Fibroblast of lung (primary cell): Measurements from ENCODE around the gene COL2A1. TPM values are rescaled to one million over a fixed set of nuclear protein-coding genes. Genes with fewer than 3 reads are reported as not detected.

Experiments
- DNase-seq, 2 donors: peaks; one replicate each; pipeline versions ENCODE4 v3.0.0 to v3.0.0-alpha.2; 2010; ENCODE audit warnings: low read depth in 2 of 2
- H2AFZ ChIP-seq: 2 replicates; pipeline ENCODE4 v1.5.1; 2012; ENCODE audit warnings: low read length, control low read depth, inconsistent platforms
- H3K27ac ChIP-seq: 2 replicates; pipeline ENCODE4 v1.5.1; 2011; ENCODE audit warnings: low read length, control low read depth; ENCODE audit not compliant: insufficient read depth
- H3K27me3 ChIP-seq: 2 replicates; pipeline ENCODE4 v1.5.1; 2011; ENCODE audit warnings: mild to moderate bottlenecking, low read length; ENCODE audit not compliant: control insufficient read depth, insufficient read depth
- H3K36me3 ChIP-seq: 2 replicates; pipeline ENCODE4 v1.5.1; 2011; ENCODE audit warnings: low read length; ENCODE audit not compliant: control insufficient read depth, insufficient read depth
- H3K4me1 ChIP-seq: 2 replicates; pipeline ENCODE4 v1.5.1; 2011; ENCODE audit warnings: low read length; ENCODE audit not compliant: control insufficient read depth, insufficient read depth; ENCODE audit errors: extremely low read depth
- H3K4me2 ChIP-seq: 2 replicates; pipeline ENCODE4 v1.5.1; 2011; ENCODE audit warnings: low read length, control low read depth; ENCODE audit not compliant: insufficient read depth; ENCODE audit errors: extremely low read depth
- H3K4me3 ChIP-seq, 4 experiments: fragments of 200-600 bp in 1 of 4; sonication (generic) in 1 of 4; replicated peaks in 1 of 4; 2 replicates each; pipeline ENCODE4 v1.5.1; 2011 to 2016; ENCODE audit warnings: low read length in 4 of 4, low read depth in 3 of 4, mild to moderate bottlenecking in 3 of 4, control low read depth in 2 of 4, inconsistent platforms in 1 of 4, mixed read lengths in 1 of 4; ENCODE audit not compliant: insufficient read depth in 1 of 4; ENCODE audit errors: control extremely low read depth in 1 of 4
- H3K79me2 ChIP-seq: 2 replicates; pipeline ENCODE4 v1.5.1; 2012; ENCODE audit warnings: mild to moderate bottlenecking, low read length, inconsistent platforms; ENCODE audit not compliant: control insufficient read depth, insufficient read depth
- H3K9ac ChIP-seq: 2 replicates; pipeline ENCODE4 v1.5.1; 2011; ENCODE audit warnings: mild to moderate bottlenecking, low read length, control low read depth; ENCODE audit not compliant: insufficient read depth
- H3K9me3 ChIP-seq: 2 replicates; pipeline ENCODE4 v1.5.1; 2012; ENCODE audit warnings: low read depth, low read length; ENCODE audit not compliant: control insufficient read depth, insufficient read depth
- H4K20me1 ChIP-seq: 2 replicates; pipeline ENCODE4 v1.5.1; 2011; ENCODE audit warnings: low read length; ENCODE audit not compliant: control insufficient read depth, insufficient read depth; ENCODE audit errors: extremely low read depth
- EZH2 ChIP-seq: IDR thresholded peaks from 2 replicates; pipeline ENCODE4 v1.5.1; 2012; ENCODE audit warnings: low read length, control low read depth, mild to moderate bottlenecking; ENCODE audit errors: missing control alignments
- polyA plus RNA-seq, 2 donors: library from polyadenylated mRNA; depleted of rRNA in 1 of 2; stranded (reverse) in 1 of 2; unstranded in 1 of 2; fragments of >200 nt; gene quantifications; 2 replicates each; pipeline ENCODE4 v1.2.1, GENCODE V29; 2011 to 2012; ENCODE audit warnings: missing spikeins in 1 of 2
- total RNA-seq: library from RNA; depleted of rRNA; stranded (reverse); fragments of >200 nt; gene quantifications from 2 replicates; pipeline ENCODE4 v1.2.1, GENCODE V29; 2014
- TF ChIP-seq, protein P1 (sequence below), 2 donors: IDR thresholded peaks in 1 of 2; conservative IDR thresholded peaks in 1 of 2; 1 replicate in 1 of 2; 2 replicates in 1 of 2; pipeline ENCODE4 v1.5.1; 2011 to 2012; ENCODE audit warnings: low read length in 2 of 2, control low read depth in 1 of 2, inconsistent platforms in 1 of 2, low read depth in 1 of 2, mild to moderate bottlenecking in 1 of 2

Gene COL2A1
- total and polyA plus RNA-seq, 2 donors (not counting 1 experiment from before 2014, with no cell fraction given) = not detected

- Histone ChIP-seq H3K4me1 (no peaks in the 10 kb centered on the region), H3K4me2 (no peak overlapping the region), H3K27ac (no peak overlapping the region), H2AFZ (no peak overlapping the region), H3K9ac (no peak overlapping the region), H4K20me1 (no peaks in the 10 kb centered on the region), H3K4me3 (no peak overlapping the region), H3K9me3 (no peaks in the 10 kb centered on the region), H3K79me2 (no peaks in the 10 kb centered on the region), H3K36me3 (no peaks in the 10 kb centered on the region), H3K27me3 (peaks cover 19% of the 10 kb centered on the region)
- no peak for DNase-seq
- no peak for TF ChIP-seq EZH2
- TF ChIP-seq, protein P1, sequence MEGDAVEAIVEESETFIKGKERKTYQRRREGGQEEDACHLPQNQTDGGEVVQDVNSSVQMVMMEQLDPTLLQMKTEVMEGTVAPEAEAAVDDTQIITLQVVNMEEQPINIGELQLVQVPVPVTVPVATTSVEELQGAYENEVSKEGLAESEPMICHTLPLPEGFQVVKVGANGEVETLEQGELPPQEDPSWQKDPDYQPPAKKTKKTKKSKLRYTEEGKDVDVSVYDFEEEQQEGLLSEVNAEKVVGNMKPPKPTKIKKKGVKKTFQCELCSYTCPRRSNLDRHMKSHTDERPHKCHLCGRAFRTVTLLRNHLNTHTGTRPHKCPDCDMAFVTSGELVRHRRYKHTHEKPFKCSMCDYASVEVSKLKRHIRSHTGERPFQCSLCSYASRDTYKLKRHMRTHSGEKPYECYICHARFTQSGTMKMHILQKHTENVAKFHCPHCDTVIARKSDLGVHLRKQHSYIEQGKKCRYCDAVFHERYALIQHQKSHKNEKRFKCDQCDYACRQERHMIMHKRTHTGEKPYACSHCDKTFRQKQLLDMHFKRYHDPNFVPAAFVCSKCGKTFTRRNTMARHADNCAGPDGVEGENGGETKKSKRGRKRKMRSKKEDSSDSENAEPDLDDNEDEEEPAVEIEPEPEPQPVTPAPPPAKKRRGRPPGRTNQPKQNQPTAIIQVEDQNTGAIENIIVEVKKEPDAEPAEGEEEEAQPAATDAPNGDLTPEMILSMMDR (conservative IDR thresholded peaks at IDR 0.05 in 1 of 2, IDR thresholded peaks at IDR 0.05 in 1 of 2; ENCODE audit: low read depth in 1 of 2, low read length in 2 of 2) = no peak
Measured at GRCh38 chr12:47984331-47984801, 19.9 kb downstream of the COL2A1 start.

GRCh38 chr12:47983541-47984115 lies 20.6 kb downstream of the COL2A1 start:
- H3K36me3 ChIP-seq = no peaks in the 10 kb centered on the region
- no peak for DNase-seq
- TF ChIP-seq, protein P1 (conservative IDR thresholded peaks at IDR 0.05 in 1 of 2, IDR thresholded peaks at IDR 0.05 in 1 of 2; ENCODE audit: low read depth in 1 of 2, low read length in 2 of 2) = no peak
- TF ChIP-seq EZH2 = no peak

GRCh38 chr12:47982770-47983169 lies 21.5 kb downstream of the COL2A1 start:
- no peaks in the 10 kb centered on the region for H3K79me2 ChIP-seq
- no peak overlapping the region for H3K4me2 ChIP-seq
- no peaks in the 10 kb centered on the region for H3K36me3 ChIP-seq
- no peak for DNase-seq
- peaks cover 24% of the 10 kb centered on the region for H3K27me3 ChIP-seq
- no peaks in the 10 kb centered on the region for H3K4me1 ChIP-seq
- H3K27ac ChIP-seq = no peak overlapping the region
- no peak overlapping the region for H3K9ac ChIP-seq
- no peaks in the 10 kb centered on the region for H4K20me1 ChIP-seq
- H3K4me3 ChIP-seq = no peak overlapping the region
- H3K9me3 ChIP-seq = no peaks in the 10 kb centered on the region
- TF ChIP-seq EZH2 = no peak
- TF ChIP-seq, protein P1 (conservative IDR thresholded peaks at IDR 0.05 in 1 of 2, IDR thresholded peaks at IDR 0.05 in 1 of 2; ENCODE audit: low read depth in 1 of 2, low read length in 2 of 2) = no peak
- H2AFZ ChIP-seq = no peak overlapping the region

More at GRCh38 chr12:47983541-47984115, 20.6 kb downstream of the COL2A1 start:
- Histone ChIP-seq H3K9ac (no peak overlapping the region), H3K27ac (no peak overlapping the region), H3K27me3 (peaks cover 21% of the 10 kb centered on the region), H3K4me1 (no peaks in the 10 kb centered on the region), H3K4me2 (no peak overlapping the region), H3K4me3 (no peak overlapping the region), H3K79me2 (no peaks in the 10 kb centered on the region), H2AFZ (no peak overlapping the region), H4K20me1 (no peaks in the 10 kb centered on the region), H3K9me3 (no peaks in the 10 kb centered on the region)
